Activated CD8-positive, alpha-beta T cell treated with anti-CD3 and anti-CD28 coated beads, Interleukin-2, amount 10 ng/mL, durations not matched to agents 7 days and 5 days (primary cell): ENCODE measurements around the gene SOCS7. TPM values are rescaled to one million over a fixed set of nuclear protein-coding genes. Genes with fewer than 3 reads are reported as not detected.

ENCODE experiments used
- ATAC-seq: fragments of 150-1000 bp; cut with Tn5 transposase; one replicate; pipeline ENCODE4 v1.10.0; 2021; ENCODE audit warnings: moderate library complexity
- CTCF ChIA-PET: fragments of 350-600 bp; sonication (Branson Sonifier 250); formaldehyde crosslinking; loops from one replicate; lab custom pipeline; 2021; ENCODE audit warnings: antibody characterized with exemption; lab: Charles Lee
- POLR2A ChIA-PET: fragments of 350-600 bp; sonication (Branson Sonifier 250); formaldehyde crosslinking; loops from one replicate; lab custom pipeline; 2021; ENCODE audit warnings: antibody characterized with exemption; lab: Charles Lee
- DNase-seq: peaks from one replicate; pipeline ENCODE4 v3.0.0-alpha.2; 2020
- H3K27ac Mint-ChIP-seq: one replicate; pipeline ENCODE4 v1.8.0; 2021; ENCODE audit warnings: mild to moderate bottlenecking, mixed read lengths
- H3K27me3 Mint-ChIP-seq: one replicate; pipeline ENCODE4 v1.8.0; 2021; ENCODE audit warnings: low read depth, mixed read lengths
- H3K36me3 Mint-ChIP-seq: one replicate; pipeline ENCODE4 v1.8.0; 2021; ENCODE audit warnings: low read depth, mixed read lengths
- H3K4me1 Mint-ChIP-seq: one replicate; pipeline ENCODE4 v1.8.0; 2021; ENCODE audit warnings: low read depth, mixed read lengths
- H3K4me3 Mint-ChIP-seq: one replicate; pipeline ENCODE4 v1.8.0; 2021; ENCODE audit warnings: mild to moderate bottlenecking, mixed read lengths
- H3K9me3 Mint-ChIP-seq: one replicate; pipeline ENCODE4 v1.8.0; 2022; ENCODE audit warnings: mixed read lengths; ENCODE audit not compliant: insufficient read depth
- total RNA-seq, 2 experiments: library from RNA; stranded (reverse); gene quantifications; one replicate each; pipeline ENCODE4 v1.2.3, GENCODE V29; 2021

The SOCS7 gene
- total RNA-seq, 2 experiments from 2014 or later, result 13.0 to 15.3 TPM

- peaks cover 12% of the 10 kb centered on the region for H3K36me3 Mint-ChIP-seq
- no peak overlapping the region for H3K4me3 Mint-ChIP-seq
- peaks cover 5% of the 10 kb centered on the region for H3K4me1 Mint-ChIP-seq
- DNase-seq, result no peak
- no peaks in the 10 kb centered on the region for H3K27me3 Mint-ChIP-seq
- POLR2A ChIA-PET, result no interaction called here
- no peak for ATAC-seq
- CTCF ChIA-PET, result interaction anchor here (1.3 to 5.7 kb wide), 2 partner anchors 30 to 179 kb away, joined by 3 to 31 read pairs; no protein-coding TSS in a partner anchor
- no peak overlapping the region for H3K27ac Mint-ChIP-seq
- H3K9me3 Mint-ChIP-seq, result no peaks in the 10 kb centered on the region
Observed at GRCh38 chr17:38379448-38379847, 27.8 kb downstream of the SOCS7 start.

GRCh38 chr17:38395090-38395489 is 43.4 kb downstream of the SOCS7 start:
- H3K27me3 Mint-ChIP-seq, result no peaks in the 10 kb centered on the region
- ATAC-seq (no peak), DNase-seq (no peak)
- no peak overlapping the region for H3K27ac Mint-ChIP-seq
- CTCF ChIA-PET, result interaction anchor here (1.0 to 3.2 kb wide), 3 partner anchors 19 to 46 kb away, joined by 4 to 16 read pairs (median 8); no protein-coding TSS in a partner anchor
- H3K36me3 Mint-ChIP-seq, result peaks cover 22% of the 10 kb centered on the region
- POLR2A ChIA-PET, result no interaction called here
- no peaks in the 10 kb centered on the region for H3K4me1 Mint-ChIP-seq
- H3K4me3 Mint-ChIP-seq, result no peak overlapping the region
- H3K9me3 Mint-ChIP-seq, result no peaks in the 10 kb centered on the region

GRCh38 chr17:38397227-38397626 is 45.6 kb downstream of the SOCS7 start:
- DNase-seq (no peak), ATAC-seq (no peak)
- CTCF ChIA-PET, result interaction anchor here (1.5 to 3.2 kb wide), 2 partner anchors 17 to 48 kb away, joined by 3 to 16 read pairs; no protein-coding TSS in a partner anchor
- Mint-ChIP-seq H3K36me3 (peaks cover 26% of the 10 kb centered on the region), H3K4me1 (peaks cover 5% of the 10 kb centered on the region), H3K27me3 (no peaks in the 10 kb centered on the region), H3K9me3 (no peaks in the 10 kb centered on the region), H3K4me3 (no peak overlapping the region), H3K27ac (no peak overlapping the region)
- POLR2A ChIA-PET, result no interaction called here

GRCh38 chr17:38400286-38400685 is 48.6 kb downstream of the SOCS7 start:
- CTCF ChIA-PET, result interaction anchor here (1.2 to 1.8 kb wide), 4 partner anchors 11 to 46 kb away, joined by 3 to 8 read pairs (median 4); no protein-coding TSS in a partner anchor
- Mint-ChIP-seq H3K9me3 (no peaks in the 10 kb centered on the region), H3K4me1 (peaks cover 5% of the 10 kb centered on the region), H3K27ac (no peak overlapping the region), H3K27me3 (no peaks in the 10 kb centered on the region), H3K36me3 (peaks cover 25% of the 10 kb centered on the region), H3K4me3 (no peak overlapping the region)
- POLR2A ChIA-PET, result no interaction called here
- DNase-seq (no peak), ATAC-seq (no peak)

- no peak overlapping the region for H3K27ac Mint-ChIP-seq
- ChIA-PET CTCF (interaction anchor here (0.8 to 3.0 kb wide), 3 partner anchors 13 to 52 kb away, joined by 3 to 12 read pairs (median 8); no protein-coding TSS in a partner anchor), POLR2A (interaction anchor here (1.0 kb wide), 1 partner anchor 185 kb away, joined by 3 read pairs; no protein-coding TSS in a partner anchor)
- H3K36me3 Mint-ChIP-seq, result peaks cover 19% of the 10 kb centered on the region
- DNase-seq (no peak), ATAC-seq (no peak)
- H3K27me3 Mint-ChIP-seq, result no peaks in the 10 kb centered on the region
- H3K9me3 Mint-ChIP-seq, result no peaks in the 10 kb centered on the region
- peaks cover 5% of the 10 kb centered on the region for H3K4me1 Mint-ChIP-seq
- H3K4me3 Mint-ChIP-seq, result no peak overlapping the region
Observed at GRCh38 chr17:38401459-38401858, 49.8 kb downstream of the SOCS7 start.

- Mint-ChIP-seq H3K4me1 (peaks cover 5% of the 10 kb centered on the region), H3K4me3 (no peak overlapping the region), H3K27ac (no peak overlapping the region), H3K36me3 (peaks cover 10% of the 10 kb centered on the region), H3K27me3 (no peaks in the 10 kb centered on the region), H3K9me3 (no peaks in the 10 kb centered on the region)
- ChIA-PET CTCF (interaction anchor here (0.8 to 3.0 kb wide), 3 partner anchors 12 to 54 kb away, joined by 3 to 12 read pairs (median 4); no protein-coding TSS in a partner anchor), POLR2A (no interaction called here)
- ATAC-seq (no peak), DNase-seq (no peak)
Observed at GRCh38 chr17:38402897-38403296, 51.3 kb downstream of the SOCS7 start.

- DNase-seq (no peak), ATAC-seq (no peak)
- ChIA-PET POLR2A (interaction anchor here (0.6 to 0.7 kb wide), 2 partner anchors 12 to 30 kb away, joined by 3 read pairs; no protein-coding TSS in a partner anchor), CTCF (interaction anchor here (0.8 to 3.0 kb wide), 2 partner anchors 11 to 54 kb away, joined by 4 to 12 read pairs; no protein-coding TSS in a partner anchor)
- Mint-ChIP-seq H3K4me3 (no peak overlapping the region), H3K27me3 (no peaks in the 10 kb centered on the region), H3K36me3 (peaks cover 9% of the 10 kb centered on the region), H3K27ac (no peak overlapping the region), H3K9me3 (no peaks in the 10 kb centered on the region), H3K4me1 (peaks cover 5% of the 10 kb centered on the region)
Observed at GRCh38 chr17:38403491-38403890, 51.8 kb downstream of the SOCS7 start.

- Mint-ChIP-seq H3K36me3 (peaks cover 9% of the 10 kb centered on the region), H3K4me3 (no peak overlapping the region), H3K27ac (no peak overlapping the region), H3K4me1 (peaks cover 5% of the 10 kb centered on the region), H3K9me3 (no peaks in the 10 kb centered on the region), H3K27me3 (no peaks in the 10 kb centered on the region)
- DNase-seq, result no peak
- ATAC-seq, result no peak
- ChIA-PET CTCF (interaction anchor here (0.7 kb wide), 1 partner anchor 10 kb away, joined by 3 read pairs; no protein-coding TSS in a partner anchor), POLR2A (interaction anchor here (0.6 kb wide), 1 partner anchor 136 kb away, joined by 3 read pairs; no protein-coding TSS in a partner anchor)
Observed at GRCh38 chr17:38404174-38404943, 52.7 kb downstream of the SOCS7 start.

GRCh38 chr17:38405654-38406053 is 54.0 kb downstream of the SOCS7 start:
- Mint-ChIP-seq H3K27ac (no peak overlapping the region), H3K4me3 (no peak overlapping the region), H3K9me3 (no peaks in the 10 kb centered on the region), H3K27me3 (no peaks in the 10 kb centered on the region), H3K36me3 (no peaks in the 10 kb centered on the region), H3K4me1 (peaks cover 4% of the 10 kb centered on the region)
- DNase-seq (no peak), ATAC-seq (no peak)
- ChIA-PET CTCF (no interaction called here), POLR2A (no interaction called here)

GRCh38 chr17:38410201-38410600 is 58.6 kb downstream of the SOCS7 start:
- POLR2A ChIA-PET, result interaction anchor here (0.8 kb wide), 1 partner anchor 9 kb away, joined by 3 read pairs; no protein-coding TSS in a partner anchor
- Mint-ChIP-seq H3K27ac (no peak overlapping the region), H3K4me3 (no peak overlapping the region), H3K27me3 (no peaks in the 10 kb centered on the region), H3K9me3 (no peaks in the 10 kb centered on the region), H3K4me1 (peaks cover 7% of the 10 kb centered on the region), H3K36me3 (no peaks in the 10 kb centered on the region)
- DNase-seq (no peak), ATAC-seq (no peak)
- CTCF ChIA-PET, result interaction anchor here (4.9 kb wide), 1 partner anchor 61 kb away, joined by 160 read pairs; no protein-coding TSS in a partner anchor

GRCh38 chr17:38415250-38416194 is 63.9 kb downstream of the SOCS7 start:
- H3K27me3 Mint-ChIP-seq, result peaks cover 27% of the 10 kb centered on the region
- DNase-seq (peak; percentile 36), ATAC-seq (peak; percentile 41)
- ChIA-PET CTCF (interaction anchor here (0.8 to 5.1 kb wide), 24 partner anchors 8 to 623 kb away, joined by 3 to 160 read pairs (median 6); partner anchors contain the start of genes ARHGAP23 and SOCS7), POLR2A (interaction anchor here (1.5 kb wide), 1 partner anchor 77 kb away, joined by 3 read pairs; no protein-coding TSS in a partner anchor)
- peaks cover 20% of the 10 kb centered on the region for H3K4me1 Mint-ChIP-seq
- H3K4me3 Mint-ChIP-seq, result peak overlapping the region; percentile 56
- peak overlapping the region; percentile 83 for H3K27ac Mint-ChIP-seq
- no peaks in the 10 kb centered on the region for H3K36me3 Mint-ChIP-seq
- H3K9me3 Mint-ChIP-seq, result no peaks in the 10 kb centered on the region
